Skeletal muscle satellite cell (primary cell): Measurements from ENCODE around the gene ZNF318.
A peak's percentile ranks its signal among the peaks of the same experiment; 100 is the strongest.

Experiments
- H3K27me3 ChIP-seq: 2 replicates; pipeline ENCODE4 v1.7.0; 2013; ENCODE audit warnings: low read length; ENCODE audit not compliant: control insufficient read depth, insufficient read depth
- H3K36me3 ChIP-seq: 2 replicates; pipeline ENCODE4 v1.7.0; 2013; ENCODE audit warnings: mild to moderate bottlenecking, control low read depth, low read length; ENCODE audit not compliant: insufficient read depth
- H3K4me1 ChIP-seq: 2 replicates; pipeline ENCODE4 v1.7.0; 2013; ENCODE audit warnings: low read length; ENCODE audit not compliant: control insufficient read depth, insufficient read depth
- H3K4me2 ChIP-seq: 2 replicates; pipeline ENCODE4 v1.7.0; 2013; ENCODE audit warnings: mild to moderate bottlenecking, low read length
- H3K4me3 ChIP-seq: 2 replicates; pipeline ENCODE4 v1.7.0; 2013; ENCODE audit warnings: low read length
- H3K9ac ChIP-seq: 2 replicates; pipeline ENCODE4 v1.7.0; 2013; ENCODE audit warnings: mild to moderate bottlenecking, low read depth, low read length, moderate library complexity
- H3K9me3 ChIP-seq: replicated peaks from 2 replicates; pipeline ENCODE4 v1.7.0; 2013; ENCODE audit warnings: mild to moderate bottlenecking, control low read depth, low read length

The ZNF318 gene

GRCh38 chr6:43331891-43332290, 37.6 kb downstream of the ZNF318 start:
- no peak overlapping the region for H3K4me2 ChIP-seq
- H3K9me3 ChIP-seq, result no peaks in the 10 kb centered on the region
- H3K4me1 ChIP-seq, result no peaks in the 10 kb centered on the region
- no peak overlapping the region for H3K4me3 ChIP-seq
- H3K27me3 ChIP-seq, result no peaks in the 10 kb centered on the region
- peaks cover 6% of the 10 kb centered on the region for H3K36me3 ChIP-seq
- no peak overlapping the region for H3K9ac ChIP-seq

- Histone ChIP-seq H3K27me3 (no peaks in the 10 kb centered on the region), H3K36me3 (peaks cover 4% of the 10 kb centered on the region), H3K9ac (no peak overlapping the region), H3K4me1 (no peaks in the 10 kb centered on the region), H3K4me3 (no peak overlapping the region), H3K9me3 (no peaks in the 10 kb centered on the region), H3K4me2 (no peak overlapping the region)
These were observed 38.0 kb downstream of the ZNF318 start for GRCh38 chr6:43331470-43331869.

GRCh38 chr6:43328528-43328927, 40.9 kb downstream of the ZNF318 start:
- no peak overlapping the region for H3K4me3 ChIP-seq
- H3K27me3 ChIP-seq, result no peaks in the 10 kb centered on the region
- no peaks in the 10 kb centered on the region for H3K4me1 ChIP-seq
- no peak overlapping the region for H3K9ac ChIP-seq
- H3K4me2 ChIP-seq, result no peak overlapping the region
- no peaks in the 10 kb centered on the region for H3K36me3 ChIP-seq
- no peaks in the 10 kb centered on the region for H3K9me3 ChIP-seq

- Histone ChIP-seq H3K9ac (no peak overlapping the region), H3K4me2 (no peak overlapping the region), H3K27me3 (no peaks in the 10 kb centered on the region), H3K4me1 (no peaks in the 10 kb centered on the region), H3K4me3 (no peak overlapping the region), H3K9me3 (no peaks in the 10 kb centered on the region), H3K36me3 (no peaks in the 10 kb centered on the region)
These were observed 43.6 kb downstream of the ZNF318 start for GRCh38 chr6:43325876-43326275.

- Histone ChIP-seq H3K36me3 (no peaks in the 10 kb centered on the region), H3K27me3 (peaks cover 25% of the 10 kb centered on the region), H3K4me1 (no peaks in the 10 kb centered on the region), H3K4me2 (no peak overlapping the region), H3K4me3 (no peak overlapping the region), H3K9ac (no peak overlapping the region), H3K9me3 (no peaks in the 10 kb centered on the region)
These were observed 51.4 kb downstream of the ZNF318 start for GRCh38 chr6:43318011-43318410.

- H3K9ac ChIP-seq, result no peak overlapping the region
- no peaks in the 10 kb centered on the region for H3K36me3 ChIP-seq
- H3K4me2 ChIP-seq, result no peak overlapping the region
- H3K4me1 ChIP-seq, result no peaks in the 10 kb centered on the region
- no peaks in the 10 kb centered on the region for H3K9me3 ChIP-seq
- H3K4me3 ChIP-seq, result no peak overlapping the region
- peaks cover 38% of the 10 kb centered on the region for H3K27me3 ChIP-seq
These were observed 55.6 kb downstream of the ZNF318 start for GRCh38 chr6:43313813-43314212.

GRCh38 chr6:43311666-43312065, 57.8 kb downstream of the ZNF318 start:
- Histone ChIP-seq H3K27me3 (peaks cover 52% of the 10 kb centered on the region), H3K36me3 (no peaks in the 10 kb centered on the region), H3K4me1 (no peaks in the 10 kb centered on the region), H3K4me3 (no peak overlapping the region), H3K9ac (no peak overlapping the region), H3K9me3 (no peaks in the 10 kb centered on the region), H3K4me2 (no peak overlapping the region)

- peaks cover 44% of the 10 kb centered on the region for H3K27me3 ChIP-seq
- H3K4me2 ChIP-seq, result no peak overlapping the region
- no peaks in the 10 kb centered on the region for H3K9me3 ChIP-seq
- H3K9ac ChIP-seq, result no peak overlapping the region
- H3K36me3 ChIP-seq, result no peaks in the 10 kb centered on the region
- no peaks in the 10 kb centered on the region for H3K4me1 ChIP-seq
- H3K4me3 ChIP-seq, result no peak overlapping the region
These were observed 58.8 kb downstream of the ZNF318 start for GRCh38 chr6:43310624-43311023.

GRCh38 chr6:43310134-43310533, 59.3 kb downstream of the ZNF318 start:
- Histone ChIP-seq H3K9ac (no peak overlapping the region), H3K36me3 (no peaks in the 10 kb centered on the region), H3K4me1 (no peaks in the 10 kb centered on the region), H3K4me3 (no peak overlapping the region), H3K27me3 (peaks cover 41% of the 10 kb centered on the region), H3K4me2 (no peak overlapping the region), H3K9me3 (no peaks in the 10 kb centered on the region)

GRCh38 chr6:43308990-43309477, 60.4 kb downstream of the ZNF318 start:
- Histone ChIP-seq H3K4me1 (no peaks in the 10 kb centered on the region), H3K36me3 (no peaks in the 10 kb centered on the region), H3K9me3 (no peaks in the 10 kb centered on the region), H3K4me3 (peak overlapping the region; percentile 33), H3K4me2 (peak overlapping the region; percentile 43), H3K27me3 (peaks cover 45% of the 10 kb centered on the region), H3K9ac (no peak overlapping the region)

GRCh38 chr6:43308101-43308989, 61.1 kb downstream of the ZNF318 start, which contains the start of gene CRIP3:
CRIP3 (minus strand) TSS chr6:43308826; CDS start chr6:43308792, 34 bp downstream.
- peak within 1 kb of the TSS; percentile 33 for H3K4me3 ChIP-seq
- no peaks in the 10 kb centered on the region for H3K9me3 ChIP-seq
- H3K27me3 ChIP-seq, result peaks cover 46% of the 10 kb centered on the region
- peak within 1 kb of the TSS; percentile 43 for H3K4me2 ChIP-seq
- H3K4me1 ChIP-seq, result no peaks in the 10 kb centered on the region
- H3K9ac ChIP-seq, result no peak within 1 kb of the TSS
- H3K36me3 ChIP-seq, result no peaks in the 10 kb centered on the region
